ENCODE results near the gene GSG1L.

DNA sequence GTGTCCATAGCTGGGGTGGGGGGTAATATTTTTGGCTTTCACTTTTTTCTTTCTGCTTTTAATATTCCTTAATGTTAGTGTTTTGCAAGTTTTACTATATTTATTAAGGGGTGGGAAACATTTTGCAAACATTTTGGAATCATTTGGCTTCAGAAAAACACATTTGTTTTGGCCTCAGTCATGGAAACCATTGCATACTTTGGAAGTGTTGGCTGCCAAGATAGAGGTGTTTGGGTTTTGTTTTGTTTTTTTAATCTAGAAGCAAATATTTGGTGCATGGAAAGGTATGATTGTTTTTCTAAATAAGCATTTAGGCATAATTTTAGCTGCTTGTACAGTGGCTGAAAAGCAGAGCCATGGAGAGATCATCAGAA, 270.3 kb downstream of the GSG1L start:
- TF ChIP-seq, protein P1, sequence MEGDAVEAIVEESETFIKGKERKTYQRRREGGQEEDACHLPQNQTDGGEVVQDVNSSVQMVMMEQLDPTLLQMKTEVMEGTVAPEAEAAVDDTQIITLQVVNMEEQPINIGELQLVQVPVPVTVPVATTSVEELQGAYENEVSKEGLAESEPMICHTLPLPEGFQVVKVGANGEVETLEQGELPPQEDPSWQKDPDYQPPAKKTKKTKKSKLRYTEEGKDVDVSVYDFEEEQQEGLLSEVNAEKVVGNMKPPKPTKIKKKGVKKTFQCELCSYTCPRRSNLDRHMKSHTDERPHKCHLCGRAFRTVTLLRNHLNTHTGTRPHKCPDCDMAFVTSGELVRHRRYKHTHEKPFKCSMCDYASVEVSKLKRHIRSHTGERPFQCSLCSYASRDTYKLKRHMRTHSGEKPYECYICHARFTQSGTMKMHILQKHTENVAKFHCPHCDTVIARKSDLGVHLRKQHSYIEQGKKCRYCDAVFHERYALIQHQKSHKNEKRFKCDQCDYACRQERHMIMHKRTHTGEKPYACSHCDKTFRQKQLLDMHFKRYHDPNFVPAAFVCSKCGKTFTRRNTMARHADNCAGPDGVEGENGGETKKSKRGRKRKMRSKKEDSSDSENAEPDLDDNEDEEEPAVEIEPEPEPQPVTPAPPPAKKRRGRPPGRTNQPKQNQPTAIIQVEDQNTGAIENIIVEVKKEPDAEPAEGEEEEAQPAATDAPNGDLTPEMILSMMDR (IDR thresholded peaks at IDR 0.05; ENCODE audit: insufficient read depth, low read length, poor library complexity, severe bottlenecking) = no peak
- TF ChIP-seq EZH2phosphoT487 (conservative IDR thresholded peaks at IDR 0.05; ENCODE audit: low read length) = no peak
